ENCODE results near the gene NKD1.

- peak; percentile 84 to 93 (median 88) for TF ChIP-seq CTCF (IDR thresholded peaks at IDR 0.05)
- no peak for TF ChIP-seq POLR2A (IDR thresholded peaks at IDR 0.05)
Observed at GRCh38 chr16:50665128-50665878, 117.1 kb downstream of the NKD1 start.

All from uterus (tissue), 2 donors.